ENCODE results near the gene ABCA3.
"Not testable (repeated sequence)": the region's sequence is repeated elsewhere in the genome, so short reads cannot be mapped to it uniquely, and the experiment has no call there.

DNA sequence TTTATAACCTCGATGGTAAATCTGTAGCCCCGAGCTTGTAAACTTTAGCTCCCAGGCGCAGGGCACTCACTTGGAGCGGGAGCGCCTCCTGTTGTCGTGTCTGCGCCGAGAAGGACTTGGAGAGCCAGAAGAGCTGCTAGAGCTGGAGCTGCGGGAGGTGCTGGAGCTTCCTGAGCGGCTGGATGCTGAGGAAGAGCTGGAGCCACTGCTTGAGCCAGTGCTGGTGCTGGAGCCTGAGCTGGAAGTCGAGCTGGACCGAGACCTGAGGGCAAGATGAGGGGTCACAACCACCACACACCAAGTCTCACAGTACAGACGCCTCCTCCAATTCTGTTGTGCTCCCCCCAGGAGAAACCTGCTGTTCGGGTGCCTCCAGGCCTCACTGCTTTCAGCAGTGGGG is 77.5 kb downstream of the ABCA3 start:
- not testable (repeated sequence) for TF ChIP-seq TAF1 (IDR thresholded peaks at IDR 0.05; ENCODE audit: low read depth, low read length); POLR2A (IDR thresholded peaks at IDR 0.05; ENCODE audit: low read depth, low read length); PAX5 (IDR thresholded peaks at IDR 0.05; ENCODE audit: insufficient read depth, low read length, severe bottlenecking)

Data from GM12891 (cell line).